ENCODE measurements around the gene TGFB3. TPM values are rescaled to one million over a fixed set of nuclear protein-coding genes. Genes with fewer than 3 reads are reported as not detected.

Gene TGFB3
- total and polyA plus RNA-seq, 2 donors (not counting 3 experiments of a cell fraction or from before 2014, with no cell fraction given): 5.3 to 5.4 TPM

- Histone ChIP-seq H2AFZ (ENCODE audit: low read depth, low read length) (no peak overlapping the region), H3K9me3 (replicated peaks; ENCODE audit: control insufficient read depth, insufficient read depth, low read length) (no peaks in the 10 kb centered on the region), H3K27ac (ENCODE audit: insufficient read depth, low read depth, low read length) (no peak overlapping the region), H3K79me2 (ENCODE audit: control insufficient read depth, insufficient read depth, low read length) (no peaks in the 10 kb centered on the region), H3K9ac (replicated peaks; ENCODE audit: extremely low read depth, insufficient read depth, low read length) (no peak overlapping the region), H3K27me3 (ENCODE audit: control insufficient read depth in 2 of 2, insufficient read depth in 2 of 2, low read length in 2 of 2) (no peaks in the 10 kb centered on the region), H3K36me3 (ENCODE audit: control insufficient read depth in 2 of 2, extremely low read depth in 1 of 2, insufficient read depth in 2 of 2, low read length in 2 of 2) (peaks cover 4 to 23% of the 10 kb centered on the region in 2 experiments), H3K4me2 (ENCODE audit: insufficient read depth, low read length) (no peak overlapping the region), H3K4me1 (ENCODE audit: control insufficient read depth, extremely low read depth, insufficient read depth, low read length) (no peaks in the 10 kb centered on the region), H3K4me3 (replicated peaks in 1 of 3; ENCODE audit: insufficient read depth in 1 of 3, low read depth in 1 of 3, low read length in 3 of 3) (no peak overlapping the region), H4K20me1 (replicated peaks; ENCODE audit: control insufficient read depth, extremely low read depth, insufficient read depth, low read length) (no peaks in the 10 kb centered on the region), H3K9me1 (replicated peaks; ENCODE audit: control insufficient read depth, extremely low read depth, insufficient read depth, low read length) (no peaks in the 10 kb centered on the region)
- intact Hi-C loops (cut with micrococcal nuclease): no loop called here
- no peak for TF ChIP-seq JUN (IDR thresholded peaks at IDR 0.05; ENCODE audit: borderline replicate concordance, insufficient read depth, insufficient read length, low read depth)
- TF ChIP-seq FOS (IDR thresholded peaks at IDR 0.05; ENCODE audit: borderline replicate concordance, insufficient read depth, low read length): no peak
- TF ChIP-seq POLR2AphosphoS5 (IDR thresholded peaks at IDR 0.05; ENCODE audit: insufficient read depth, low read depth, low read length): no peak
- no peak for TF ChIP-seq GATA2 (IDR thresholded peaks at IDR 0.05; ENCODE audit: insufficient read depth, insufficient read length, low read depth, low read length)
- TF ChIP-seq CTCF (IDR thresholded peaks at IDR 0.05; ENCODE audit: extremely low read depth in 1 of 2, insufficient read depth in 1 of 2, low read depth in 1 of 2, low read length in 2 of 2): no peak
- no peak for TF ChIP-seq MYC (IDR thresholded peaks at IDR 0.05; ENCODE audit: low read depth, low read length)
- TF ChIP-seq, protein P1, sequence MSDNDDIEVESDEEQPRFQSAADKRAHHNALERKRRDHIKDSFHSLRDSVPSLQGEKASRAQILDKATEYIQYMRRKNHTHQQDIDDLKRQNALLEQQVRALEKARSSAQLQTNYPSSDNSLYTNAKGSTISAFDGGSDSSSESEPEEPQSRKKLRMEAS (IDR thresholded peaks at IDR 0.05; ENCODE audit: insufficient read depth, insufficient read length): no peak
- TF ChIP-seq EZH2 (IDR thresholded peaks at IDR 0.05; ENCODE audit: borderline replicate concordance, low read depth, low read length, severe bottlenecking): no peak
- TF ChIP-seq POLR2A (IDR thresholded peaks at IDR 0.05; ENCODE audit: low read depth, low read length): no peak
- FAIRE-seq (no peak), DNase-seq (ENCODE audit: low read depth, low spot score) (no peak)
- CTCF ChIA-PET: no interaction called here
- dilution Hi-C loops (cut with MboI; ENCODE audit: extremely low pct_ligation_motif_present, low sequenced_read_pairs): loop anchor here (25.0 kb wide), 1 partner anchor 284 kb away; no protein-coding TSS in a partner anchor
- BruUV-seq (replicated peaks): no TSS peak
- POLR2A ChIA-PET: no interaction called here
These were observed 14.7 kb upstream of the TGFB3 start for GRCh38 chr14:75996488-75996887.
